ENCODE data around the gene KCNQ2.
"Not testable (repeated sequence)": the region's sequence is repeated elsewhere in the genome, so short reads cannot be mapped to it uniquely, and the experiment has no call there.

KCNQ2 gene

DNA sequence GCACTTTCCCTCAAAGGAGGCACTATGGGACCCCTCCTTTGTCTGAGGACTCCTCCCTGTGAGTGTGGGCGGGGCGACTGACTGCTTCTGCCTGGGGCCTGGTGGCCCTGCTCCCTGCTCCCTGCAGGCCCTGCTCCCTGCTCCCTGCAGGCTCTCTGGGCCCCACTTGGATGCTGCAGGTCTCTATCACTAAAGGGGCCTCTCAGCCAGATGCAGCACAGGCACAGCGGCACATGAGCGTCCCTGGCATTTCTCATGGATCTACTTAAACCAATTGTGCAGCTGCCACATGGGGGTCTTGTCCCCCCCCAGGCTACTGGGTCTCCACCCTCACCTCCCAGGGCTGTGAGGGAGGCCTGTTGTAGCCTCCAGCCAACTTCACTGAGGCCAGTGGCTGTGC lies 18.6 kb upstream of the KCNQ2 start:
- no peak for FAIRE-seq

DNA sequence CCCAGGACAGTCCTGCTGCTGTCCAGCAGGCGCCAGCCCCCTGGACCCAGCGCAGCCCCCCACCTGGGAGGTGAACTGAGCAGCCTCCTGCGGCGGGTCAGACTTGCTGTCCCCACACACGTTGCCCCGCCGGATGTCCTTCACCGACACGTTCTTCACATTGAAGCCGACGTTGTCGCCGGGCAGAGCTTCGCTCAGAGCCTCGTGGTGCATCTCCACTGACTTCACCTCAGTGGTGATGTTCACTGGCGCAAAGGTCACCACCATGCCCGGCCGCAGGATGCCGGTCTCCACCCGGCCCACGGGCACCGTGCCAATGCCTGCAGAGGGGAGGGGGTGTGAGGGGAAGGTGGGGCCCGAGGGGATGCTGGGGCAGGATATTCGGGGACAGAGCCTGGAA lies 18.0 kb upstream of the KCNQ2 start:
- no peak for FAIRE-seq
- no peak for DNase-seq (ENCODE audit: insufficient read length, low spot score)

More for the DNA sequence above, 18.6 kb upstream of the KCNQ2 start:
- no peak for DNase-seq (ENCODE audit: insufficient read length, low spot score)

DNA sequence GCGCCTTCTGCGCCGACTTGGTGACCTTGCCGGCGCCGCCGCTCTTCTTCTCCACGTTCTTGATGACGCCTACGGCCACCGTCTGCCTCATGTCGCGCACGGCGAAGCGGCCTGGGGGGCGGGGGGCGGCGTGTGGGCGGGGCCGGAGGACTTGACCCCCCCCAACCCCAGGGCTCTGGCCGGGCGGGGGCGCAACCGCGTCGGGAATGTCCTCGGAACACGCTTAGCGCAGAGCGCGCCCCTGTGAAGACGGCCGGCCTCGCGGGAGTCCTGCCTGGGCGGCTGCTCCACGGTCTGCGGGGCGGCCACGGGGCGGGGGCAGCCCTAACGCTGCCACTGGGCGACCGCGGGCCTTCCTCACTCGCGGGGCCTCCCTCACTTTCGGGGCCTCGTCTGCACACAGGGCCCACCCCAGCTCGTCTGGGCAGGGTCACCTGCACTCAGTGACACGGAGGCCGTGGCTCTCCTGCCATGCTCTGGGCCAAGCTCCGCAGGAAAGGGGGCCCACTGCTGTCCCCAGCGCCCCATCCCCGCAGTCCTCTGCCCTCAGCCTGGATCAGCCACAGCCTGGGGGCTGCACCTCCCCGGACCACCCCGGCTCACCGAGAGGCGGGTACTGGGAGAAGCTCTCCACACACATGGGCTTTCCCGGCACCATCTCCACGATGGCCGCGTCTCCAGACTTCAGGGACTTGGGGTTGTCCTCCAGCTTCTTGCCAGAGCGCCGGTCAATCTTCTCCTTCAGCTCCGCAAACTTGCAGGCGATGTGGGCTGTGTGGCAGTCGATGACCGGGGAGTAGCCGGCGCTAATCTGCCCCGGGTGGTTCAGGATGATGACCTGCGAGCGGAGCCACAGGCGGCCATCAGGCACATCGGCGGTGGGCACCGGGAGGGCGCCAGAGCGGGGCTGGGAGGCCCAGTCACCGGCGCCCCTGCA lies 16.1 kb upstream of the KCNQ2 start:
- DNase-seq (ENCODE audit: insufficient read length, low spot score) (no peak), FAIRE-seq (no peak)

GRCh38 chr20:63487781-63488241 lies 15.4 kb upstream of the KCNQ2 start:
- FAIRE-seq (no peak), DNase-seq (ENCODE audit: insufficient read length, low spot score) (no peak)

DNA sequence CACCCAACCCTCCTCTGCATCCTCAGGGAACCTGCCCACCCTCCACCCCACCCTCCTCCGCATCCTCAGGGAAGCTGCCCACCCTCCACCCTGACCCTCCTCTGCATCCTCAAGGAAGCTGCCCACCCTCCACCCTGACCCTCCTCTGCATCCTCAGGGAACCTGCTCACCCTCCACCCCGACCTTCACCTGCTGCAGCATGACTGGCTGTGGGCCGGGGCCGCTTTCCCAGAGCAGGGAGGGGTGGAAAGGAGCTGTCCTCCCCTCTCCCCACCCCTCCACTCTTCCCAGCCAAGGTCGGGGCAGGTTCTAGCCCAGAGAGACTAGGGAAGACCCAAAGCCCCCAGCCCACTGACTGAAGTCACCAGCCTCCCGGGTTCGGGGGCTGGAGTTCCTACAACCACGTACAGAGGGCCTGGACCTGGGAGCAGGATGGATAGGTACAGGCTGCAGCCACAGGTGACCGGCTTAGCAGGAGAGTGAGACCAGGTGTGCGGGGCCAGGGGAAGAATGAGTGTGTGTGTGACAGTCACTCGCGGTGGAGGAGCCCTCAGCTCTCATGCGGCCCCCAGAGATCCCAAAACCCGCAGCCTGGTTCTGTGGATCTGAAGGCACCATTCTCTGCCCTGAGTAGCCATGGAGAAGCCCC lies 14.8 kb upstream of the KCNQ2 start:
- FAIRE-seq (no peak), DNase-seq (ENCODE audit: insufficient read length, low spot score) (no peak)

DNA sequence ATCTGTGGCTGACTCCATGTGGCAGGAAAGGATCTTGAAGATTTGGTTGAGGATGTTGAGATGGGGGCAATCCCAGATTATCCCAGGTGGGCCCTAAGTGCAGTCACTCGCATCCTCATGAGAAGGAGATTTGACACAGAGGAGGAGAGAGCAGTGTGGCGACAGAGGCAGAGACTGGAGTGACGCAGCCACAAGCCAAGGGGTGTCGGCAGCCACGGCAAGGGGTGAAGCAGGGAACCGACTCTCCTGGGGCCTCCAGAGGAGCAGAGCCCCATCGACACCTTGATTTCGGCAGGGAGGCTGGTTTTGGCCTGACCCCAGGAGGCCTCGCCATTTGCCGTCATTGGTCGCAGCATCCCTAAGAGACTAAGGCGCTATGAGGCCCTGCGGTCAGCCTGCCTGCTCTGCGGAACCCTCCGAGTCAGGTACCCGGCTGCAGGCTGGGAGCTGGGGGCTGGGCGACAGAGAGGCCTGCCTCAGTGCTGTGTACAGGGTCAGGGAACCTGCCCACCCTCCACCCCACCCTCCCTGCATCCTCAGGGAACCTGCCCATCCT lies 13.9 kb upstream of the KCNQ2 start:
- no peak for FAIRE-seq
- no peak for DNase-seq (ENCODE audit: insufficient read length, low spot score)

- no peak for DNase-seq (ENCODE audit: insufficient read length, low spot score)
- FAIRE-seq, result no peak
Observed at GRCh38 chr20:63484651-63485403, 12.4 kb upstream of the KCNQ2 start.

- DNase-seq (ENCODE audit: insufficient read length, low spot score), result no peak
- no peak for FAIRE-seq
Observed at GRCh38 chr20:63484236-63484635, 11.8 kb upstream of the KCNQ2 start.

DNA sequence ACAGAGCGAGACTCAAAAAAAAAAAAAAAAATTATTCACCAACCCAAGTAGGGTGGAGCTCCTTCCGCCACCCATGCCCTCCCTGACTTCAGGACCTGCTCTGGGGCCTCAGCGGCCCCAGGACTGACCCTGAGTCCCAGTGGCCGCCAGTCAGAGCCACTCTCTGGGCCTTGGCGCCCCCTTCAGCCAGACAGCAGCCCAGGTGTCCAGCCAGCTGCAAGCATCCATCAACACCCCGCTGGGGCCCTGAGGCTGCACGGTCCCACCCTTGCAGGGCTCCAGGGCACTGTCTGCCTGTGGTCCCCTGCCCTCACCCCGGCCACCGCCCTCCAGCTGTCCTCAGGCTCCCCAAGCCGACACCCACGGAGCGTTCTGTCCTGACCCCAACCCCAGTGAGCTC lies 11.4 kb upstream of the KCNQ2 start:
- DNase-seq (ENCODE audit: insufficient read length, low spot score), result no peak
- FAIRE-seq, result no peak

DNA sequence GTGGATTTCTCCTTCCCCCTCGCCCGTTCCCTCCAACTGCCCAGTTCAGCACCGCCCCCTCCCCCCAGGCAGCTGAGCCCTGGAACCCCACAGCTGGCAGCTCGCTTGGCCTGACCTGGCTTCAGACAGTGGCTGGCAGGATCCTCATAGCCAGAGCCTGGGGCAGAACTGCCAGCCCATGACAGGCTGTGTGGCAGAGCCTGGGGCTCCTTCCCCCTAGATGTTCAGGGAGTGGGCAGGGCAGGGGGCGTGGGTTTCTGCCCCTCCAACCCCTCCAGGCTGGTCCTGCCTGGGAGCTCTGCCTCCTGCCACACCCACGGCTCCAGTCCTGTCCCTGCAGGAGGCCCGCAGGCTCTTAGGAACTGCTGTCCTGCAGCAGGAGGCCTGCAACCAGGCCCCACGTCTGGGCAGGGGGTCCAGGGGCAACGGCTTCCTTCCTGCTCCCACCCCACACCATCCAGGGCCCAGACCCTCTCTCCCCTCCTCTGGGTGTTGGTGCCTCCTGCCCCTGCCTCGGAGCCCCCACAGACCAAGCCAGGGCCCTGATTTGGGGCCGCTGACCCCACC lies 9.6 kb upstream of the KCNQ2 start:
- FAIRE-seq (no peak), DNase-seq (ENCODE audit: insufficient read length, low spot score) (no peak)

DNA sequence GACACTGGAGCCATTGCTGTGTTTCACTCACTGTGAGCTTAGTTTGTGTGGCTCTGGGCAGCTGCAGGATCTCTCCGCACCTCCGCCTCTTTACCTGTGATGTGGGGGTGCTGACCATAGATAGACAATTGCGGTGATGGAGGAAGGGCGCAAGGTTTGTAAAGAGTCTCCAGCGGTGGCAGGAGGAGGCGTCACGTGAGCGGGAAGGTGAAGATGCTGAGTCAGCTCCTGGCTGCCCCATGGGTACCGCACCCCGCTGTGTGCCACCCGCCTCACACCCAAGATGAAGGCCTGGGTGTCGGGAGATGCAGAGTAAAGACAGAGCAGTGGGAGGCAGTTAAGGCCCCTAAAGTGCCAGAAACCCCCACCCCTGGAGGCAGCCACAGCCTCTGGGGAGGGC lies 9.0 kb upstream of the KCNQ2 start:
- DNase-seq (ENCODE audit: insufficient read length, low spot score), result no peak
- FAIRE-seq, result no peak

DNA sequence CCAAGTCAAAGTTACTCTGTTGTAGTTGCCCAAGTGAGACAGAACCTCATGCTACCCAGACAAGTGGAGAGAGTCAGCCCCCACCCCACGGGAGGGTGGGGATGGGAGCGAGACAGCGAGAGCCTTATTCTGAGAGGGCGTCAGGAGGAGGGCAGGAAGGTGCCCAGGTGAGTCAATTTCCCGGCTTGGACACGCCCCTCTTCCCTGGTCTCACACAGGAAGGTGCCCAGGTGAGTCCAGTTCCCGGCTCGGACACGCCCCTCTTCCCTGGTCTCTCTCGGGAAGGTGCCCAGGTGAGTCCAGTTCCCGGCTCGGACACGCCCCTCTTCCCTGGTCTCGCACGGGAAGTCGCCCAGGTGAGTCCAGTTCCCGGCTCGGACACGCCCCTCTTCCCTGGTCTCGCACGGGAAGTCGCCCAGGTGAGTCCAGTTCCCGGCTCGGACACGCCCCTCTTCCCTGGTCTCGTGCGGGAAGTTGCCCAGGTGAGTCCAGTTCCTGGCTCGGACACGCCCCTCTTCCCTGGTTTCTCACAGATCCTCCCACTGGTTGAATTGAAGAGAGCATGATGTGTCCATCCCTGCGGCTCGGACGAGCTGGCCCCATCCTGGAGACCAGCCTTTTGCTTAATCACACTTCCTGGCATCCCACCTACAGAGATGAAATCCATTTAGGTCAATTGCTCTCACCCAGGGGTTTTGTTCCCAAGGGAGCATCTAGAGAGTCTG lies 7.4 kb upstream of the KCNQ2 start:
- DNase-seq (ENCODE audit: insufficient read length, low spot score); FAIRE-seq: not testable (repeated sequence)

DNA sequence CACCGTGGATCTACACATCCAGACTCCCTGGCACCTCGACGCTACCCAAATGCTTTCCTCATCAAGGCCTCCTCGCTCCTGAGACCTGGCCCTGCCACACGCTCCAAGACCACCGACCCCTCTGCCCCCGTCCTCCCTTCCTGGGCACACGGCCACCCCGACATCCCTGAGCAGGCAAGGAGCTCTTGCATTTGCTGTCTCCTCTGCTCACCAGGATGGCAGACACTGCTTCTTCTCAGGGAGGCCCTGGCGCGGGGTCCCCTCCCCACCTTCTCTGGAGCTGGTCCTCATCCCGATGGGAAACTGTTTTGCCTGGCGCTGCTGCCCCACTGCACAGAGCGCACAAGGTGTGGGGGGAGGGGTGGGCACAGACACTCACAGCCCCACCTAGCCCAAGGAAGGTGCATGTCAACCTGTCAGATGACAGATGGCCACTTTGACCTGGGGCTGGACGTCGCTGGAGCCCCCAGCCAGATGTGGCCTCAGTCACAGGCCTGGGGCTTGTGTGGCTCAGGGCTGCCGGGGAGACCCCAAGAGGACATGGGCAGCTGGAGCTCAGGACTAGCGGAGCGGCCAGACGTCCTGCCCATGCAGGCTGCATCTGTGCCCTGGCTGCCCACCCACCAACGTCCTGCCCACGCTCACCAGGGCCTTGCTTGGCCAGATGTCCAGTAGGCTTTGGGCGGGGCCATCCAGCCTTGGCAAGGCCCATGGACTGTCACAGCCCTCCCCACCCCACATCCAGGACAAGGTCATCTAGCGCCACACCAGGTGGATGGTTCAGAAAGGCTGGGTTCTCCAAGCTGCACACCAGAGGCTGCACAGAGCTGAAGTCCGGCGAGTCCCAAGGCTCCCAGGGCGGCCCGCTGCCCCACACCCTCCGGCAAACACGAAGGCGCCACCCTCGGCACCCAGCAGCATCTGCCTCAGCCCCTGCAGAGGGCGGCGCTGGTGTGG lies 6.2 kb upstream of the KCNQ2 start:
- no peak for DNase-seq (ENCODE audit: insufficient read length, low spot score)
- no peak for FAIRE-seq

GRCh38 chr20:63477944-63478343 lies 5.5 kb upstream of the KCNQ2 start:
- no peak for FAIRE-seq

GRCh38 chr20:63477061-63477616 lies 4.7 kb upstream of the KCNQ2 start:
- DNase-seq (ENCODE audit: insufficient read length, low spot score) (no peak), FAIRE-seq (no peak)

More at GRCh38 chr20:63477944-63478343, 5.5 kb upstream of the KCNQ2 start:
- no peak for DNase-seq (ENCODE audit: insufficient read length, low spot score)

GRCh38 chr20:63475209-63475608 lies 2.8 kb upstream of the KCNQ2 start:
- DNase-seq (ENCODE audit: insufficient read length, low spot score) (no peak), FAIRE-seq (no peak)

DNA sequence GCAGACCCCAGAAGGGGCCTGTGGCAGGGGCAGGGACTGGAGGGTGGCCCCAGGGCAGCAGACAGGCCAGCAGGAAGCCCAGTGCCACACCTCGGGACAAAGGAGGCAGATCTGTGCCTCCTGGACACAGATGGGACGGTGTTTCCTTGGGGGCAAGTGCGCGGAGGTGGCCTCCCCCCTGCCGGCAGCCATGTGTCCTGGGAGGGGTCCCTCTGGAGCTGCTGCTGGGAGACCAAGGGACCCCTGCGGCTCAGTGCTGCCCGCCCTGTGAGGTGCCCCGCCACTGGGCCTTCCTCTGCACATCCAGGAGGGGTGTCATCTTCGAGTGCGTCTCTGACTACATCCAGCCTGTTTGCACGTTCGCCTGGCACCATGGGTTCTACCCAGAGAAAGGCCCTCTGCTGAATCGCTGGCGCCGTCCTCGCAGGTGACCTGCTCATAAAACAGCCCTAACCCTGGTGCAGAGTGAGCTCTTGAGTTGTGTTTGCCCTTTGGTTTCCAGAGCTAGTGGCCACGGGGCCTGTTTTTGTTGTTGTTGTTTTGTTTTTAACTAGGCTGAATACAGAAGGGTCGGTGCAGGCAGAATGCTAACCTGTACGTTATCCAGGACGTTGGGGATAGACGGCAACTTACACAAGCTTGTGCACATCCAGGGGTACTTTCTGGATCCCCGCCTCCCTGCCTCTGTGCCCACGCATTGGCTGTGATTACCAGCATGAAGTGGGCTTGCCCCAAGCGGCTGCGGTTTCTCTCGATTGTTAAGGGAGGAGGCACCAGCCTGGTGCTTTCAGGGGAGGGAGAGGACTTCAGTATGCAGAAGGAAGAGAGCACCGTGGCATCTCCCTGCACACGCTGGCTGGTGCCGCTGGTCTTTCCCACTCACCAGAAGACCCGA lies 1.3 kb upstream of the KCNQ2 start:
- FAIRE-seq (no peak), DNase-seq (ENCODE audit: insufficient read length, low spot score) (no peak)
